ENCODE results near the gene GPSM1.
"Not testable (repeated sequence)": the region's sequence is repeated elsewhere in the genome, so short reads cannot be mapped to it uniquely, and the experiment has no call there.

The GPSM1 gene

GRCh38 chr9:136347472-136348256 is 20.3 kb downstream of the GPSM1 start:
- DNase-seq, result no peak

DNA sequence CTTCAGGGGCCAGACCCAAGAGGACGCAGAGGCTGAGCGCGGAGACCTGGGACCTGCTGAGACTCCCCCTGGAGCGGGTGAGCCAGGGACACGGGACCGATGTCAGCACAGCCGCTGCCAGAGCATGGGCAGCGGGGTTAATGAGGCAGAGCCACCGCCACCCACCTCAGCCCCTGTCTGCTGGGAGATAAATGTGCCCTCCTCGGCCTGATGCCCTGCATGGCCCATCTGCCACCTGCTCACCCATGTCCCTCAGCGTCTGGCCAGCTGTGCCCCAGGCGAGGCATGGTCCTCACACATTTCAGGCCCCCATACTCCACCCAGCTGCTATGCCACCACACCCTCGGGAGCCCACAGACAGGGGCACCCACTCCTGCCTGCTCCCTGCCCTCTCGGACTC is 21.4 kb downstream of the GPSM1 start:
- no peak for DNase-seq

DNA sequence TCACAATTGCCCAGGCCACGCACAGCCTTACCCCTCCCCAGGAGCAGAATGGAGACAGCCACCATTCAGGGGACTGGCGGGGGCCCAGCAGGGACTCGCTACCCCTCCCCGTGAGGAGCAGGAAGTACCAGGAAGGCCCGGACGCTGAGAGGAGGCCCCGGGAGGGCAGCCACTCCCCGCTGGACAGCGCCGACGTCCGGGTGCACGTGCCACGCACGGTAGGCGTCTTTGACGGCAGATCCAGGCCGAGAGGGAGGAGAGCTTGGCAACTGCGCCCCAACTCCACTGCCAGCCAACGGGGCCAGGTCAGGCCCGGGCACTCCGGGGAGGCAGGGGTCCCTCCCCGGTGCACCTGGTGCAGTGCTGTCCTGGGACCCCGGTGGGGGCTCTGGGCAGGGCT is 22.2 kb downstream of the GPSM1 start:
- no peak for DNase-seq

DNA sequence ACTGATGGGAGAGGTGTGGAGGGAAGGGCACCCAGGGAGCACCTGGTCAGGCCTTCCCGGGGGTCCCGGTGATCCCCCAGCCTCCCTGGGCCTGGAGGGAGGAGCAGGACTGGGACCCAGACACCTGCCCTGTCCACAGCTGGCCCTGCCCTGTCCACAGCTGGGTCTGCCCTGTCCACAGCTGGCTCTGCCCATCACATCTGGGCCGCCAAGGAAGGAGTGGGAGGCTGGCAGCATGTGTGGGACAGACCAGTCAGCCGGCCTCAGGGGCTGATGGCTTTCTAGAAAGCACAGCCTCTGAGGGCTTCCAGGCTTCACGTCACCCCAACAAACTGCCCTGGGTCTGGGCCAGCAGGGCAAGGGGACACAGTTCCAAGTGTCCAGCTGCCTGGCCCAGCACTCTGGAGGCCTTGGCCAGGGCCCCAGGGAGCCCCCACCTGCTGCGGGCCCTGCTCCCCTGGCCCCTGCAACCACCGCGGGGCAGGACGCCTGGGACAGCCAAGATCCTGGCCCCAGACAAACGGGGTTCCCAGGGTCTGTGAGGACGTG is 24.0 kb downstream of the GPSM1 start:
- DNase-seq, result no peak

DNA sequence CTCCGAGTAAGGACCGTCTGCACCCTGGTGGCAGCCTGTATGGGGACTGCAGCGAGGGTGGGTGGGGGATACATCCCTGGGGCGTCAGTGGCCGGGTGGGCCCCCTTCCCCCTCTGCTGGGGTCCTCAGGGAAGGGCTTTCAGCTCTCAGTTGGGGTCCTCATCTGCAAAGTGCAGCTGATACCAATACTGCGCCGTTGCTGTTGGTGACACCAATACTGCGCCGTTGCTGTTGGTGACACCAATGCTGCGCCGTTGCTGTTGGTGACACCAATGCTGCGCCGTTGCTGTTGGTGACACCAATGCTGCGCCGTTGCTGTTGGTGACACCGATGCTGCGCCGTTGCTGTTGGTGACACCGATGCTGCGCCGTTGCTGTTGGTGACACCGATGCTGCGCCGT is 24.5 kb downstream of the GPSM1 start:
- DNase-seq, result not testable (repeated sequence)

- no peak for DNase-seq
These were observed 25.3 kb downstream of the GPSM1 start for GRCh38 chr9:136352682-136353081.

DNA sequence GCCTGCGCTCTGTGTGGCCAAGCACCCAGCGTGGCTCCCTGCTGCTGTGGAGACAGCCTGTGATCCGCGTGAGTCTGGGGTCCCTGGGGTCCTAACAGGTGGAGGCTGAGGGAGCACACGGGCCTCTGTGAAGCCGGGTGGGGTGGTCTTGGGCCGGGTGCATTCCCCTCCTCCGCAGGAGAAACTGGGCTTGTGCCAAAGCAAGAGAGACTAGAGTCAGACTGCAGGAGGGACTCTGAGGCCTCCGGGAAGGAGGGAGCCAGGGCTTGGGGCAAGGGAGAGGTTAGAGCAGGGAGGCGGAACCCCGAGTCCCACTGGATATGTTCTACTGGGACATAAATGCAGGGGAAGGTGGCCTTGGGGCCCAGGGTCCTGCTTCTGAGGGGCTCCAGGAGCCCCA is 25.7 kb downstream of the GPSM1 start:
- no peak for DNase-seq

- DNase-seq, result no peak
These were observed 26.6 kb downstream of the GPSM1 start for GRCh38 chr9:136353757-136354488.

DNA sequence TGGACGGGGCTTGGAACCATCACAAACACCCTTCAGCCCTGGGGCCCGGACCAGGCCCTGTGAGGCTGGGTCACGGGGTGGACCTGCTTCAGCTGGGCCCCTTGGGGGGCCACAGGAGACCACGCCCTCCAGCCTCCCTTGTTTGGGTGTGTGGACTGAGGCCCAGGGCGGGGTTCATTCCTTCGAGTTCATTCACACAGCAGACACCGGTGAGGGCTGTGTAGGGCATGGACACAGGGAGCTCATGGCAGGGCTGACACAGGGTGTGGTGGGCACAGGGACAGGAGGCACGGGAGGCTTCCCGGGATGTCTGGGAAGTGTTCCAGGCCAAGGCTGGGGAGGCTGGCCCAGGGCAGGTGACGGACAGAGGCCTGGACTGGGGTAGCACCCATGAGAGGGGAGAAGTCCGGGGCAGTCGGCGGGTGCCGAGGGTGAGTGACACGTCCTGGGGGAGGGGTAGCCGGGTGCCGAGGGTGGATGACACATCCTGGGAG is 27.3 kb downstream of the GPSM1 start:
- DNase-seq, result no peak

GRCh38 chr9:136355616-136356557 is 28.5 kb downstream of the GPSM1 start:
- DNase-seq, result no peak

GRCh38 chr9:136357202-136357725 is 29.9 kb downstream of the GPSM1 start:
- DNase-seq, result no peak

DNA sequence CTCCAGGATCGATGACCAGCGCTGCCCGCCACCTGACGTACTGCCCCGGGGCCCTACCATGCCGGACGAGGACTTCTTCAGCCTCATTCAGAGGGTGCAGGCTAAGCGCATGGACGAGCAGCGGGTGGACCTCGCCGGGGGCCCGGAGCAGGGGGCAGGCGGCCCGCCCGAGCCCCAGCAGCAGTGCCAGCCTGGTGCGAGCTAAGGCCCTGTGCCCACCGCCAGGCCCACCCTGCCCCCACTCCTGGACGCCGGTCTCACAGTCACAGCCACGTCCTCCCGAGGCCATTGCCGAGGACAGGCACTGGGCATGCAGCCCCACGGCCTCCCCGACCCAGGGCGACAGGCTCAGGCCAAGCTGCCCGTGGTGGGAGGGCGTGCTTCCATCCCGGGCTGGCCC is 30.7 kb downstream of the GPSM1 start:
- no peak for DNase-seq

GRCh38 chr9:136358888-136359287 is 31.5 kb downstream of the GPSM1 start:
- DNase-seq, result no peak

- DNase-seq, result no peak
These were observed 32.7 kb downstream of the GPSM1 start for GRCh38 chr9:136359774-136360718.

GRCh38 chr9:136361047-136361753 is 33.9 kb downstream of the GPSM1 start:
- no peak for DNase-seq

DNA sequence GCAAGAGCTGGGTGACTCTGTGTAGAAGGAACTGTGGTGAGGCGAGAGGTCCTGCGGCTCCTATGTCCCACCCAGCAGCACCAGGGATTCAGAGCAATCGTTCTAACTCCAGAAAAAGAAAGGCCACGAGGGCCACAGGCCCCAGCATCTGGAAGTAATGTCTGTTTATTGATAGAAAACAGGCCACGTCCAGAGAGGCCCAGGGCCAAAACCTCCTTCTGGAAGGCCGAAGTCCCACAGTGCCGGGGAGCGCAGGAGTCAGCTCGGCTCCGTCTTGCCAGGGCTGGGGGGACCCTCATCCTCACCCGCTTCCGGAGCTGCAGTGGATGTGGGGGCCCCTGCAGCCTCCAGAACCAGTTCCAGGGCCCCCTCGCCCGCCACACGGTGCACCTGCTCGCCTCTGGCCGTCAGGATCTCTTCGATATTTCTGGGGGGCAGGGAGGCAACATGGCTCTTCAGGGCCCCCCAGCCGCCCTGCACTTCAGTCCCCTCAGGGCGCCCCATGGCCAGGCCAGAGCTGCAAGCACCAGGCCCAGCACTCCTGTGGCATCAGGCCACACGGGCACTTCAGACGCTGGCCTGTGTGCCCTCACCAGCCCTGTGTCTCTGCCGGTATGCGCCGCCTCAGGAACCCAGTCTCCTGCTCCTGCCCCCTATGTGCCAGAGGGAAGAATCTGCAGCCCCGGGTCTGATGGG is 34.6 kb downstream of the GPSM1 start:
- no peak for DNase-seq

DNA sequence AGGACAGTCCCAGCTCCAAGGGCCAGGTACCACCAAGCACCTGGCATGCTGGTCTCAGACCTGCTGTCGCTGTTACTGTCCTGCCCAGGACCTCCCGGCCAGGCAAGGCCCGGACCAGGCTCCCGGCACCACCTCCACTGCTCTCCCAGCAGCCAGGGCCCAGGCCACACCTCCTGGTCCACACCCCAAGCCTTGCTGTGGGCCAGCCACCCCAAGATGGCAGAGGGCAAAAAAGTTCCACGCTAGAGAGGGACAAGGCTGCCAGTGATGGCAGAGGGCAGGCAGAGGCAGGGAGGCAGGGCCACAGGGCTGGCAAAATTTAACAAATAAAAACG is 35.1 kb downstream of the GPSM1 start:
- DNase-seq, result no peak

- DNase-seq, result peak; percentile 94 to 95
These were observed 36.0 kb downstream of the GPSM1 start, which contains the start of gene DNLZ for GRCh38 chr9:136363106-136363948. DNLZ (minus strand) TSS chr9:136363744; CDS start chr9:136363714, 30 bp downstream.
